ENCODE results near the gene WDR20. TPM values are rescaled to one million over a fixed set of nuclear protein-coding genes. Genes with fewer than 3 reads are reported as not detected.

Gene WDR20
- 41.1 and 42.3 TPM in 2 replicates for total RNA-seq

DNA sequence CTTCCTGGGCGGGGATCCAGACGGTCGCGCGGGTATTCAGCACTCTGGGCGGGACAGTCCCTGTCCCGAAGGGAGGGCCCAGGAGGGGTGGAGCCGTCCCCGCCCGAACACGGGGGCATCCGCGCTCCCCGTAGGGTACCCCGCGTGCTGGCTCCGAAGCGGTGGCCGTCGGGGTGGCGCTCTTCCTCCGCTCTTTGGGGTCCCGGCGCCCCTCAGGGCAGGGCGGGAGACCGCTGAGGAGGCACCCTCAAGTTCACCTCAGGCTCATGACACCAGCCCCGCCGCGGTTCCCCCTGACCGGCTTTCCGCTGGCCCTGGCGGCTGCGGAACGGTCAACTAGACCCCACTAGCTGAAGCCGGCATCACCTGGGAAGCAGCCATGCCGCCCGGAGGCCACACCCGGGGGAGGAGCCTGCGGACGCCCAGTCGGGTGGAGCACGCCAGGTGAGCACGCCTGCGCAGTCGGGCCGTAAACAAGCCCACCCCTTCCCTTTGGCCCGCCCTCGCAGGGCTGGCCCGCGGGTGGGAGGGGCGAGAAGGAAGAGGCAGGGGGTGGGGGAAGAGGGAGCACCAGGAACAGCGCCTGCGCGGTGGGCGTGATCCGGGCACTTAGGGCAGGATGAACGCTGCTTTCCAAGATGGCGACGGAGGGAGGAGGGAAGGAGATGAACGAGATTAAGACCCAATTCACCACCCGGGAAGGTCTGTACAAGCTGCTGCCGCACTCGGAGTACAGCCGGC lies at the start of gene WDR20:
WDR20 (plus strand) TSS at position 612 of the 741 bp plus-strand sequence; CDS start at position 639, 27 bp downstream.
- POLR2A ChIA-PET = interaction anchor here (0.6 to 2.1 kb wide), 9 partner anchors 11 to 1194 kb away, joined by 3 to 9 read pairs (median 6); partner anchors contain the start of genes EIF5 and MOK
- peaks cover 9% of the 10 kb centered on the region for H3K36me3 Mint-ChIP-seq (ENCODE audit: low read depth)
- no peak for TF ChIP-seq CTCF (IDR thresholded peaks at IDR 0.05)
- peak within 1 kb of the TSS; percentile 97 for H3K4me3 Mint-ChIP-seq
- CTCF ChIA-PET = no interaction called here
- no peaks in the 10 kb centered on the region for H3K9me3 Mint-ChIP-seq
- intact Hi-C loops (cut with micrococcal nuclease) = loop anchor here (1.0 to 2.0 kb wide), 7 partner anchors 36 to 377 kb away; partner anchors contain the start of genes DYNC1H1, HSP90AA1 and MOK
- peaks cover 19% of the 10 kb centered on the region for H3K4me1 Mint-ChIP-seq
- peak within 1 kb of the TSS; percentile 93 for H3K27ac Mint-ChIP-seq
- peak; percentile 99 for DNase-seq
- ATAC-seq (ENCODE audit: low read depth) = peak; percentile 94
- H3K27me3 Mint-ChIP-seq = no peaks in the 10 kb centered on the region

- Mint-ChIP-seq H3K36me3 (ENCODE audit: low read depth) (peaks cover 9% of the 10 kb centered on the region), H3K4me1 (peaks cover 26% of the 10 kb centered on the region), H3K9me3 (no peaks in the 10 kb centered on the region), H3K27me3 (no peaks in the 10 kb centered on the region), H3K4me3 (no peak overlapping the region), H3K27ac (no peak overlapping the region)
- CTCF ChIA-PET = no interaction called here
- no peak for ATAC-seq (ENCODE audit: low read depth)
- intact Hi-C loops (cut with micrococcal nuclease) = no loop called here
- TF ChIP-seq CTCF (IDR thresholded peaks at IDR 0.05) = no peak
- no peak for DNase-seq
- POLR2A ChIA-PET = interaction anchor here (1.0 to 1.1 kb wide), 2 partner anchors 9 to 91 kb away, joined by 3 read pairs; no protein-coding TSS in a partner anchor
Measured at GRCh38 chr14:102090713-102091112, 49.0 kb upstream of the WDR20 start.

DNA sequence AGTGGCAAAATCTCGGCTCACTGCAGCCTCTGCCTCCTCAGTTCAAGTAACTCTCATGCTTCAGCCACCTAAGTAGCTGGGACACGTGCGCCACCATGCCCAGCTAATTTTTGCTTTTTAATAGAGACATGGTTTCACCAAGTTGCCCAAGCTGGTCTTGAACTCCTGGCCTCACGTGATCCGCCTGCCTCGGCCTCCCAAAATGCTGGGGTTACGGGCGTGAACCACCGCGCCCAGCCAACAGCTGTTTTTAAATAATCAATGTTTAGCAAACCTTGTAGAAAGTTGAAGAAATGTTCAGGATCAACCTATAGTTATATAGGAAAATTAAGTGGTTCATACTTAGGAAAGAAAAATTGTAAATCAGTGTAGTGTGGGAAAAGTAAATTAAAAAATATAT lies 46.9 kb upstream of the WDR20 start:
- peaks cover 24% of the 10 kb centered on the region for H3K4me1 Mint-ChIP-seq
- CTCF ChIA-PET = interaction anchor here (1.7 kb wide), 1 partner anchor 221 kb away, joined by 4 read pairs; no protein-coding TSS in a partner anchor
- TF ChIP-seq CTCF (IDR thresholded peaks at IDR 0.05) = no peak
- no peaks in the 10 kb centered on the region for H3K27me3 Mint-ChIP-seq
- no peak overlapping the region for H3K4me3 Mint-ChIP-seq
- H3K9me3 Mint-ChIP-seq = no peaks in the 10 kb centered on the region
- no peak overlapping the region for H3K27ac Mint-ChIP-seq
- POLR2A ChIA-PET = no interaction called here
- ATAC-seq (ENCODE audit: low read depth) (no peak), DNase-seq (no peak)
- peaks cover 3% of the 10 kb centered on the region for H3K36me3 Mint-ChIP-seq (ENCODE audit: low read depth)
- intact Hi-C loops (cut with micrococcal nuclease) = no loop called here

DNA sequence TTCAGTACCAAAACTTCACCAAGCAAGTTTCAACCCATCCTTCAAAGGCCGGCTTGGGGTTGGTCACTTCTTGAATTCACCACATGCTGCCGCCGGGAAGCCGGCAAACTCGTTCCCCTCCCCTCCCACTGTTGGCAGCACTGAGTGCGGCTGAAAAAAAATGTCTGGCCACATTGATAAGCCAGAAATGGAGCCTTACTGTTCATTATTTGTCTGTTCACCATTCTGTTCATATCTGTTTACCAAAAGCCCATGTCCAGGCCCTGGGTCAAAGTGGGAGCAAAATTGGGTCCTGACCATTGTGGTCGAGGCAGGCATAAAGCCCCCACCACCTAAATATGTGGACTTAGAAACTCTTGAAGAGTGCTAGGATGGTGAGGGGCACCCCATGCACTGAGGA lies 45.6 kb upstream of the WDR20 start:
- H3K9me3 Mint-ChIP-seq = no peaks in the 10 kb centered on the region
- CTCF ChIA-PET = interaction anchor here (1.7 kb wide), 1 partner anchor 220 kb away, joined by 4 read pairs; no protein-coding TSS in a partner anchor
- POLR2A ChIA-PET = no interaction called here
- H3K4me3 Mint-ChIP-seq = no peak overlapping the region
- peaks cover 14% of the 10 kb centered on the region for H3K4me1 Mint-ChIP-seq
- no peak overlapping the region for H3K27ac Mint-ChIP-seq
- no peaks in the 10 kb centered on the region for H3K27me3 Mint-ChIP-seq
- TF ChIP-seq CTCF (IDR thresholded peaks at IDR 0.05) = no peak
- intact Hi-C loops (cut with micrococcal nuclease) = no loop called here
- no peak for DNase-seq
- H3K36me3 Mint-ChIP-seq (ENCODE audit: low read depth) = no peaks in the 10 kb centered on the region
- no peak for ATAC-seq (ENCODE audit: low read depth)

- POLR2A ChIA-PET = interaction anchor here (1.1 kb wide), 1 partner anchor 268 kb away, joined by 5 read pairs; the partner anchor contains the start of genes CINP and TECPR2
- no peaks in the 10 kb centered on the region for H3K36me3 Mint-ChIP-seq (ENCODE audit: low read depth)
- H3K9me3 Mint-ChIP-seq = no peaks in the 10 kb centered on the region
- no peaks in the 10 kb centered on the region for H3K27me3 Mint-ChIP-seq
- no peak overlapping the region for H3K27ac Mint-ChIP-seq
- H3K4me3 Mint-ChIP-seq = no peak overlapping the region
- ATAC-seq (ENCODE audit: low read depth) = no peak
- intact Hi-C loops (cut with micrococcal nuclease) = loop anchor here (5.0 kb wide), 1 partner anchor 323 kb away; no protein-coding TSS in a partner anchor
- CTCF ChIA-PET = interaction anchor here (1.5 to 2.3 kb wide), 4 partner anchors 11 to 249 kb away, joined by 3 to 18 read pairs (median 10); no protein-coding TSS in a partner anchor
- peaks cover 4% of the 10 kb centered on the region for H3K4me1 Mint-ChIP-seq
- no peak for DNase-seq
- no peak for TF ChIP-seq CTCF (IDR thresholded peaks at IDR 0.05)
Measured at GRCh38 chr14:102095231-102095870, 44.3 kb upstream of the WDR20 start.
